HG03196 (cell line): ENCODE measurements around the gene PTAFR.
A peak's percentile ranks its signal among the peaks of the same experiment; 100 is the strongest.
"Not testable (repeated sequence)": the region's sequence is repeated elsewhere in the genome, so short reads cannot be mapped to it uniquely, and the experiment has no call there.

Experiments used
- ATAC-seq: cut with Tn5 transposase; IDR thresholded peaks from one replicate; pipeline ENCODE4 v1.9.1; 2021; ENCODE audit not compliant: unreplicated experiment

PTAFR gene

DNA sequence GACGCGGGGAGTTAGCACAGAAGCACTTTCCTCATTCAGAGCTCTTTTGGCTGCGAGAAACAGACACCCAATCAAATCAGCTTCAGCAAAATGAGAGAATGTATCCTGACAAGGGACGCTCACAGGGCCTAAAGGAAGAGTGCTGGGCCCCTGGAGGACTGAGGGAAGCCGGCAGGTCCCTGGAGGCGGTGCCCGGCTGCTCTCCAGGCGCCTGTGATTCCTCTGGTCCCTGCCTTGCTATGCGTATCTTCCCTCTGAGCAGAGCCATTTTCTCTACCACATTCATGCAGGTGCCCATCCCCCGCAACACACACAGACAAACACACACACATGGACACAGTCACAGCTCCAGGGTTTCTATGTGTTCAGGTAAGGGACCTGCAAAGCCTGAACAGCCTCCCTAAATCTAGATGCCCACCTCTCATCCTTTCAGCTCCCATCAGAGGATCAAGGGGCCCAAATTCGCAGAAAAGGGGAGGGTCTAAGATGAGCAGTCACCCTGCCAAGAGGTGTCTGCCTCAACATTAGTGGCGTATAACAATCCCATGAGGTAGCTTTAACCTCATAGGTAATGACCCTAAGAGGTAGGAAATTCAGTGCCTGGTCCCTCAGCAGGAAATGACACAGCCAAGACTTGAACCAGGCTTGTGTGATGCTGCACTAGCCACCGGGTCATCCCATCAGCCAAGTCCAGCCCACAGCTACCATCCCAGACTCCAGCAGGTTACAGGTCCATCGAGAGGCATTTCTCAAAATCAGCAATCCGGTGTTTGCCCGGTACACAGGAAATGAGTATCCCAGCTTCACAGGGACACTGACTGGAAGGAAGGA, 29.0 kb downstream of the PTAFR start:
- ATAC-seq = no peak

DNA sequence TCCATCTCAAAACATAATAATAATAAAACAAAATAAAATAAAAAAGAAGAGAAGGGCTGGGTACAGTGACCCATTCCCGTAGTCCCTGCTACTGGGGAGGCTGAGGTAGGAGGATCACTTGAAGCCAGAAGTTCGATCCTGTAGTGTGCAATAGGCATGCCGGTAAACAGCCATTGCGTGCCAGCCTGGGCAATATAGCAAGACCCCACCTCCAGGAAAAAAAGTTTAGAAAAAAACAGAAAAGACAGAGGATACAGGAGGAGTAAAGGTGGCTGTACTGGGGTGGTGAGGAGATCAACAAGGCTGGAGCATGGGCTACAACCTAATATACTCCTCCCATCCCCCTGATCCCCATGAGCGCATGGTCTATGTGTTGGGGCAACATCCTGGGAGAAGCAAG, 30.8 kb downstream of the PTAFR start:
- ATAC-seq = no peak

DNA sequence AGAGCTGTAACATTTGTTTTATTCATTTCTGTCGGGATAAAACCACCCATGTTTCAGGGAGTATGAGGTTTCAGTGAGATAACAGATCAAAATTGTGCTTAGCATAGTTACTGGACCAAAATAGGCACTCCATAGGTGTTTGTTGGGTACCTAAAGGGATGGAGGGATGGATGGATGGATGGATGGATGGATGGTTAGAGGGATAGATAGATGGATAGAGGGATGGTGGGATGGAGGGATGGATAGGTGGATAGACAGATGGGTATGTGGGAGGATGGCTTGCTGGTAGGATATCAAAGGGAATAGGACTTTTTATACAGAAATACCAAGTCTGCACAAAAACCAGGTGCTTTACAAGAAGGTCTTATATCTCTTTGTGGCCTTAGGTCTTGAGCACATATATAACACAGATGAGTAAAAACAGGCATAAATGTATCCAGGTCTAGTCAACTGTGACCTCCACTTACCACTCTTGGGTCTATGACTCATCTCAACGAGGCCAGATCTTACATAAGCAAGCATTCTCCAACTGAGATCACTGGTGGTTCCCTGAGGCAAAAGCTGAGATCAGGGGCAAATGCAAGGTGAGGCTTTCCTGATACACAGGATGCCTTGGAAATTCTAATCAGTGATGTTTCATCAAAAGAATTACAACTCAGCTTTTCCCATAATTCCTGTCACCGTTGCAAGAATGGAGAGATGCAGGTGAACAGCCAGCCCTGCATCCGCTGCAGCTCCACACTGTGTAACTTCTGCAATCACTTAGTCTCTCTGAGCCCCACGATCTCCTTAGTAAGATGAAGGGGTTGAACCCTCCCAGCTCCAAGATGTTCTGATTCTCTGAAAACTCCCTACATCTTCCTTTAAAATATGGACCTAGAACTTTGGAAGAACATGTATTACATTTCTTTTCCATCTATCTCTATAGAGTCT, 32.0 kb downstream of the PTAFR start:
- peak; percentile 82 for ATAC-seq

DNA sequence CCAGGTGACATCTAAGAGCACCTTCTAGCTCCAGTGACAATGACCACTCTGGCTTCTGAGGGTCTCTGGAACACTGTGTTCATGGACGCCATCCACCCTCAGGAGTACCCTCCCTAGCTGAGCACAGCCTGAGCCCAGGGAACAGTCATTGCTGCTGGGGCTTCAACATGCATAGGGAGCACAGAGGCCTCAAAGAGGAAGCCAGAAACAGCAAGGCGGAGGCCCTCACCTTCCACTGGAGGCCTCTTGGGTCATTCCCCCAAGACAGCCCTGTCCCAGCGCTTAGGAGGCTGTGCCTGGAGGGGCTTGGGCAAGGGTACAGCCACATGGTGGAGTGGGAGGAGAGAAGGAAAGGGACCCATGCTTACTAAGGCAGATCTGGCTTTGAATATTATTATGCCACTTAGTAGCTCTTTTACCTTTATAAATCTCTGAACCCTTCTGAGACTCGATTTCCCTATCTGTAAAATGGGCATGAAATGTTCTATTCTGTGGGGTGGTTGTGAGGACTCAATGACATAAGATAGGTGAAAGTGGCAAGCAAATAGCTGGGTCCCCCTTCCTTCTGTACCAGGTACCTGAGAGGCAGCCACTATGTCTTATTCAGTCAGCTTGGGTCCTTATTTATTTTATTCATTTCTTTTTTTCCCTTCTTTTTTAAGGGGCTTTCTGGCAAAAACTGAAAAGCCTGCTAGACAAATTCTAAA, 32.8 kb downstream of the PTAFR start:
- no peak for ATAC-seq

DNA sequence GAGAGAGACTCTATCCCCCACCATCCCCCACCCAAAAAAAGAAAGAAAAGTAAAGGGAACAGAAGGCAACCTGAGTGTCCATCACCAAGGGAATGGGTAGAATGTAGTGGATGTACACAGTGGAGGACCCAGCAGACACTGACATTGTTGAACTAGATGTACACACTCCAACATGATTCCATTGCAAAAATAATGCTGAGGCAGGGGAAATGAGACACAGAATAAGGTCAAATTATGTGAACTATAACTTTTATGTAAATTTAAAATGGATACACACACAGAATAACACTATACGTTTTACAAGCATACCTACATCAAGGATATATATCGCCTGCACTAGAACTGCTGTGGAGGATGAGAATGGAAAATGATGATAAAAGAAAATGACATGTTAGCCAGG, 34.8 kb downstream of the PTAFR start:
- ATAC-seq = no peak

DNA sequence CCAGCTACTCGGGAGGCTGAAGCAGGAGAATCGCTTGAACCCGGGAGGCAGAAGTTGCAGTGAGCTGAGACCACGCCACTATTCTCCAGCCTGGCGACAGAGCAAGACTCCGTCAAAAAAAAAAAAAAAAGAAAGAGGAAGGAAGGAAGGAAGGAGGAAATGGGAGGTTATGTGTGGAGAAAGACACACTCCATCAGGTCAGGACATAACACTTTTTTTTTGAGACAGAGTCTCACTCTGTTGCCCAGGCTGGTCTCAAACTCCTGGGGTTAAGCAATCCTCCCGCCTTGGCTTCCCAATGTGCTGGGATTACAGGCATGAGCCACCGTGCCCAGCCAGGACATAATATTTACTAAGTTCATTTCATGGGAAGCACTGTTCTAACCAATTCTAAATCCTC, 36.6 kb downstream of the PTAFR start:
- ATAC-seq = not testable (repeated sequence)

DNA sequence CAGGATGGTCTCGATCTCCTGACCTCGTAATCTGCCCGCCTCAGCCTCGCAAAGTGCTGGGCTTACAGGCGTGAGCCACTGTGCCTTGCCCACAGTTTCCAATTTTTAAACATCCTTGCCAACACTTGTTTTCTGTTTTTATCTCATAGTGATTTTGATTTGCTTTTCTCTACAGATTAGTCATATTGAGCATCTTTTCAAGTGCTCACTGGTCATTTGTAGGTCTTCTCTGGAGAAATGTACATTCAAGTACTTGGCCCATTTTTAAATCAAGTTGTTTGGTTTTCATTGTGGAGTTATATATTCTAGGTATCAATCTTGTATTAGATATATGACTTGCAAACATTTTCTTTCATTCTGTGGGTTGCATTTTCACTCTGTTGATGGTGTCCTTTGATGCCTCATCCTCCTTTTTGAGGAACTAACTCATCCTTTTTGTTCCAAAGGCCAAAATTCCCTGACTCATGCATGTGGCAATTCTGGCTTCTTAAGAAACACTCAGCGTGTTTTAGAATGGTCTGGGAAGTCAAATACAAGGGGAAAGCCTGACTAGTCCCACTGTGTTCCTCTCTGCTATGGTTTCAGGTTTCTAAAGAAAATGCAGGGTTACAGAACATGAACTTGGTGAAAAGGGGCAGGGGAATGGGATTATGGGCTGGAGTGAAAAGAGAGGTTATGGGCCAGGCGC, 37.3 kb downstream of the PTAFR start:
- ATAC-seq = no peak

DNA sequence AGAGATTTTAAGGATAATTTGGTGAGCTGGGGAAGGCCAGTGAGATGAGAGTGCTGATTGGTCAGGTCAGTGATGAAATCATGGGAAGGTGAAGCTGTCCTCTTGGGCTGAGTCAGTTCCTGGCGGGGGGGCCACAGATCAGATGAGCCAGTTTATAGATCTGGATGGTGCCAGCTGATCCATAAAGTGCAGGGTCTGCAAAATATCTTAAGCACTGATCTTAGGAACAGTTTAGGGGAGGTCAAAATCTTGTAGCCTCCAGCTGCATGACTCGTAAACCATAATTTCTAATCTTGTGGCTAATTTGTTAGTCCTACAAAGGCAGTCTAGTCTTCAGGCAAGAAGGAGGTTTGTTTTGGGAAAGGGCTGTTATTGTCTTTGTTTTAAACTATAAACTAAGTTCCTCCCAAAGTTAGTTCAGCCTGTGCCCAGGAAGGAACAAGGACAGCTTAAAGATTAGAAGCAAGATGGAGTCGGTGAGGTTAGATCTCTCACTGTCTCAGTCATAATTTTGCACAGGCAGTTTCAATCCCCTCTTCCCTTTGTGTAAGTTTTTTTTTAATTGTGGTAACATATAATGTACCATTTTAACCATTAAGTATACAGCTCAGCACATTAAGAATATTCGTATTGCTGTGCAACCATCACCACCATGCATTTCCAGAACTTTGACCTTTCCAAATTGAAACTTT, 39.4 kb downstream of the PTAFR start:
- no peak for ATAC-seq

DNA sequence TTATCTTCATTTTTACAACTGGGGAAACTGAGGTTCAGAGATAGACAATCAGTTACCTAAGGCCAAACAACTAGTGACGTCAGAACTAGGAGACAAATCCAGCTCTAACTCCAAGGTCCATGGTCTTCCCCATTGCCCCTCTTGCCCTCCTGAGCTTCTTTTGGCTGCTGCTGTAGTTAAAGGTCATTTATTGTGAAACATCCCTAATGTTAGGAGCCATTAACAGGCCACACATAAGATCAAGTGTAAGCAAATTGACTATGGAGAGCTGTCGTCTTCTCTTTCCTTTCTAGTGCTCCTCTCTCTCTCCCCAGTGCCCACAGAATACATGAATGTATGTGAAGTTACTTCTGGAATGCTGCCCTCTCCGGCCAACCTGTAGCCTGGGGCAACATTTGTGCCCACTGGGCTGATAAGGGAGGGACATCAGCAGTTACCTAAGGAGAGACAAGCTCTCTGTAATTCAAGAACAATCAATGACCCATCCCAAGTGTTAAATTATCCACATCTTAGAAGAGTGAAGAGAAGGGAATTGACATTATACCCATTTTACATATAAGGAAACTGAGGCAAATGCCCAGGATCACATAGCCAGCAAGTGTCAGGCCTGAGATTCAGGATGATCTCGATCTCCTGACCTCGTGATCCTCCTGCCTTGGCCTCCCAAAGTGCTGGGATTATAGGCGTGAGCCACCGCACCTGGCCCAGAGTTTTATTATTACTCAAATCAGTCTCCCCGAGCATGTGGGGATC, 40.1 kb downstream of the PTAFR start:
- ATAC-seq = no peak

DNA sequence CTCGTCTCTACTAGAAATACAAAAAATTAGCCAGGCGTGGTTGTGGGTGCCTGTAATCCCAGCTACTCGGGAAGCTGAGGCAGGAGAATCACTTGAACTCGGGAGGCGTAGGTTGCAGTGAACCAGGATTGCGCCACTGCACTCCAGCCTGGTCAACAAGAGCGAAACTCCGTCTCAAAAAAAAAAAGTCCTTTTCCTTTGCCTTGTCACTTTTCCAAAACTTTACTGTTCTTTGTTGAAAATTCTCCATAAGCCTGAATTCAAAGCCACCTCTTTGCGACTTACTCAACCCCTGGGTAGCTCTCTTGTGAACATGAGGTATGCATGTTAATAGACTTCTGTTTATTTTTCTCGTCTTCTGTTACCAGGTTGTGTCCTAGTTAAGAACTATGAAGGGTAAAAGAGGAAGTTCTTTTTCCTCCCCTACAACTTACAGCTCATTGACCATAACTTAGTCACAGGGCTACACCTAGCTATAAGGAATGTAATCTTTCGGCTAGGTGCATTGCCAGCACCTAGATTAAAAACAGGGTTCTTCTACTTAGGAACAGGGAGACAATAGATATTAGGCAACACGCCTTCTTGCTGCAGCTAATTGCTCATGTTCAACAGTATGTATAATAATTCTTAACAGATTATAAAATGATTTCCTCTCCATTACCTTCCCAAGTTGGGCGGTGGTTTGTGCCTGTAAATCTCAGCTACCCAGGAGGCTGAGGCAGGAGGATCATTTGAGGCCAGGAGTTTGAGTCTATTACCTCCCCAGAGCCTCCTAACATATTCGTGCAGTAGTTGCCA, 40.9 kb downstream of the PTAFR start:
- no peak for ATAC-seq

DNA sequence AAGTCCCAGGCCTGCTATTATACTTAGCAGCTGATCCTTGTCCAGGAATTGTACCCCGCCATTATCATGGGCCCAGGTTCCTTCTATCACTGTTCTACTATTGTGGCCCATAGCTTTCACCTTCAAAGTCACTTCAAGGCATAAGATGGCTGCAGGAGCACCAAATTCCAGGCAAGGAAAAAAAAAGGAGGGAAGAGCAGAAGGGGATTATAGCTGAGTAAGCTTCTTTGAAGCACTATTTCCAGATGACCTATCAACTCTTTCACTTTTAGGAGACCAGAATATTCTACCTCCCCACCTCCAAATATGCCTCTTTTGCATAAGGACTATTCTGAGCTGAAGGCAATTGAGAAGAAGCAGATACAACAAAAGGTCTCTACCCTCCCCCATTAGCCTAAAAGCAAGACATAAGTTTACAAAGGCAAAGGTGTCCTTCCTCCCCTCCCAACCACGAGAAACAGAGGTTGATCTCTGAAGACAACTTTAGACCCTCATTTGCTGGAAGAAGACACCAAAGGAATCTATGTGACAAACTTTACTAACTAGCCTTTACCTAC, 41.8 kb downstream of the PTAFR start:
- no peak for ATAC-seq

DNA sequence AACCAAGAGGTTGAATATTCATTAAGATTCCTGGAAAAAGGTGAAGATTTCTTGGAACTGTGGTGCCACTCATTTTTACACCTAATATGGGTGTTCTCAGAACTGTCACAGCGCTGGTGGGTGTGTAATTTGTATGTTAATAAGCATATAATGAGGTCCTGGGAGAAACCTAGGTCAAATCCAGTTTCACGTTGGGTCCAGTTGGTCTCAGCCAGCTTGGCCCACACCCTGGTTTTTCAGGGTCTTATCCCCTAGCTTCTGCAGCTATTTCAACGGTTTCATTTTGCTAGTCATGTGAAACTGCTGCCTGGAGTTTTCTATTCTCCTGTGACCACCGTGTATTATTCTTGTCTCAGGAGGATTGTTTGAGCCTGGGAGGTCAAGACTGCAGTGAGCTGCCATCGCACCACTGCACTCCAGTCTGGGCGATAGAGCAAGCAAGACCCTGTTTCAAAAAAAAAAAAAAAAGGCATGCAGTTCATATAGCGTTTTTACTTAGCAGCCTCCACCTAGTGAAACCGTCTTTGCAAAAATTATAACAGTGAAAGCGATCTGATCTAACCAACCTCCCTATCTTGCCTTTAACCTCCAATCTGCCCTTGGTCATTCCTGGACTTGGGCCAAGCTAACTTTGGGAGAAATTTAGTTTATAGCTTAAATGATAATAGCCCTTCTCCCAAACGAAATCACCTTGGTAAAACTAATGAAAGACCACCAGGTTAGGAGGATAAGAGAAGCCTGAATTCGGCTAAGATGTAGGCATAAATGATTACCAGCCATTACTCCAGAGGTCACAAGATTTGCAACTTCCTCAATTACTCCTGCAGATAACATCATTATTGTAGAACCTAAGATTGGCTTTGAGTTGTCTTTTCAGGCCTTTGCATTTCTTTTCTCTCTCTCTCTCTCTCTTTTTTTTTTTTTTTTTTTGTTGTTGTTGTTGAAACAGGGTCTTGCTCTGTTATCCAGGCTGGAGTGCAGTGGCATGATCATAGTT, 44.0 kb downstream of the PTAFR start:
- ATAC-seq = no peak

DNA sequence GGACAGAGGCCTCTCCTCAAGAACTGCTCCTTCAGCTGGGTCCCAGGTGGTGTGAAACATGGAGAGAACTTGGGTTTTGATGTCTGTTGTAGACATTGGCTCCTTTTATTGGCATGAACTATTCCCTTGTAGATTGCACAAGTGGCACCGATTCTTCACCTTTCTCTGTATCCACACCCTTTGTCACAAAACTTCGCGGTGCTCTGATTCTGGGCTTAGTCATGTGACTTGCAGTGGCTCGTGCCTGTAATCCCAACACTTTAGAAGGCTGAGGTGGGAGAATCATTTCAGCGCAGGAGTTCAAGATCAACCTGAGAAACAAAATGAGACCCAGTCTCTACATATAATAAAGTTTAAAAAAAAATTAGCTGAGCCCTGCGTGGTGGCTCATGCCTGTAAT, 45.6 kb downstream of the PTAFR start:
- no peak for ATAC-seq

DNA sequence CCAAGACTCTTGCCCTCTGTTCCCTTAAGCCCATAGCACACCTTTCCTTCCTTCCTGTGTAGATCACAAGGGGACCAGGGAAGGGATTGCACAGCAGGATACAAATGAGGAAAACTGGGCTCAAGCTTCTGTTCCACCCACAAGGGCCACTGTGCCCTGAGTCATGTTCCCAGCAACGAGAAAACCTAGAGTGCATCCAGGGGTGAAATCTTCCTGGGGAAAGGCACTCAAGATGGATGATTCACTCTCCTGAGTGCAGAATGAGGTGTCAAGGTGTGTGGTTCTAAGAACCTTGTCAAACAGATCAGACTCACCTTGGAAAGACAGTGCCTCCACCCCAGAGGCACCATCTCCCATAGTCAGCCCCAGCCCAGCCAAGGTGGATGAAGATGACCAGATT, 47.3 kb downstream of the PTAFR start:
- no peak for ATAC-seq

DNA sequence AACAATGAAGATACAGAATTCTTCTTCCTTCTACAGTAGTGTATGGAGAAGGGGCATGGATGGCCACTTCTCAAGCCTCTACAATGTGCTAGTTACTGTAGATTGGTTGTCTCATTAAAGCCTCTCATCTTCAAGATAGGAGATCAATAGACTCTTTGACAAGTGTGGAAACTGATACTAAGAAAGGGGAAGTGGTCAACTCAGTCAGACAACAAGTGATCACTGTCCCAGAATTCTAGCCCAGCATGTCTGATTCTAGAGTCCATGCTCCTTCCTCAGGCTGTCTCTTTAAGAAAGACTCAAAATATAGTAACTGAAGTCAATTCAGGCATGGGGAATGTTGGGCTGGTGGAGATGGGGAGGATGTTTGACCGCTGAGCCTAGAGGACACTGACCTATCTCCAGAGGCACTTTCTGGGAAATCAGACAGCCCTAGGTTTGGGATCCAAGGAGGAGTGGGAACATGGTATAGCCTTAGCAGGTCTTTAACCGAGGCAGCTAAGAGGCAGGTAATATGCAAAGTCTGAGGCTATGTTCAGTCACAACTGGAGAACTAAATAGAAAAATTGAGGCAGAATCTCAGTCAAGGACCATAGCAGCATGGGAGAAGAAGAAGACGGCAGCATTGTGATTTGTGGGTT, 48.8 kb downstream of the PTAFR start:
- peak; percentile 62 for ATAC-seq

DNA sequence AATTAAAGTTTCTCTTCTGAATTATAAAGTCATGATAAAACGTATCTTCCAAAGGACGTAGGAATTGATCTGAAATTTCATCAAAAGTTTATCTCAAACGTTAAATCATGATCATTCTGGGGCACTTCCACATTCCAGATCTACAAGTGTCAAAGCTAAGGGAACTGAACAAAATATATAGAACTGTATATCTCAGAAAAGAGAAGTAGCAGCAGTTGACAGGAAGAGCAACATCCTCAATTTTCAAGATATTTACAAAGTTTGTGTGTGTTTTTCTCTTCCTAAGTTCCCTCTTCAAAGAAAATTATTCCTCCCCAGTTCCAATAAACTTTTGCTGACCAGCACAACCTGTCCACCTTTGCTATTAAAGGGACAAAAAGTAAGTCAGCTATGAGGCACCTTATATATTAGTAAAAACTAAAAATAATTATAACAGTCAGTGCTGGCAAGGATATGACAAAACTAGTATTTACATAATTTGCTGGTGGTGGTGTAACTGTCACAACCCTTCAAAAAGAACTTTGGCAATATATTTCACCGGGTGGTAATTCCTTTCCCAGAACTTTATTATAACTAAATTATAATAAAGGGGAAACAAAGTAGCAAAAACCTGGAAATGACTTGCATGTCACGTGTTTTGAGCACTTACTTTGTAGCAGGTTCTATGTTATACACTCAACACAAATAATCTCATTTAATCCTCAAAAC, 49.6 kb downstream of the PTAFR start:
- no peak for ATAC-seq
